GM23248 (cell line): Measurements from ENCODE around the gene KCNK18.

ENCODE experiments used
- EZH2 ChIP-seq: fragments of 200-600 bp; sonication (generic); IDR thresholded peaks from 2 replicates; pipeline ENCODE4 v1.6.1; 2018; ENCODE audit warnings: antibody characterized with exemption, mild to moderate bottlenecking; ENCODE audit not compliant: insufficient read depth, poor library complexity, severe bottlenecking
- EZH2phosphoT487 ChIP-seq: fragments of 200-600 bp; sonication (generic); IDR thresholded peaks from 2 replicates; pipeline ENCODE4 v1.6.1; 2018; ENCODE audit warnings: antibody characterized with exemption, moderate library complexity, mild to moderate bottlenecking, low read depth; ENCODE audit not compliant: insufficient read depth

GRCh38 chr10:117168729-117169128 lies 28.6 kb upstream of the KCNK18 start:
- TF ChIP-seq EZH2 (no peak), EZH2phosphoT487 (no peak)
